ENCODE results near the gene EIF2S2.

EIF2S2 gene

GRCh38 chr20:34062570-34063482, 49.2 kb downstream of the EIF2S2 start:
- DNase-seq (ENCODE audit: low read depth in 2 of 2): no peak

- no peak for DNase-seq (ENCODE audit: low read depth in 2 of 2)
Observed at GRCh38 chr20:34061695-34062094, 50.3 kb downstream of the EIF2S2 start.

GRCh38 chr20:34060970-34061369, 51.1 kb downstream of the EIF2S2 start:
- DNase-seq (ENCODE audit: low read depth in 2 of 2): no peak

GRCh38 chr20:34058831-34059230, 53.2 kb downstream of the EIF2S2 start:
- DNase-seq (ENCODE audit: low read depth in 2 of 2): no peak

GRCh38 chr20:34055290-34055689, 56.8 kb downstream of the EIF2S2 start:
- no peak for DNase-seq (ENCODE audit: low read depth in 2 of 2)

- no peak for DNase-seq (ENCODE audit: low read depth in 2 of 2)
Observed at GRCh38 chr20:34052414-34052813, 59.6 kb downstream of the EIF2S2 start.

GRCh38 chr20:34049897-34050695, 61.9 kb downstream of the EIF2S2 start:
- no peak for DNase-seq (ENCODE audit: low read depth in 2 of 2)

- no peak for DNase-seq (ENCODE audit: low read depth in 2 of 2)
Observed at GRCh38 chr20:34049389-34049788, 62.7 kb downstream of the EIF2S2 start.

GRCh38 chr20:34047917-34048316, 64.1 kb downstream of the EIF2S2 start:
- no peak for DNase-seq (ENCODE audit: low read depth in 2 of 2)

GRCh38 chr20:34047010-34047687, 64.9 kb downstream of the EIF2S2 start:
- no peak for DNase-seq (ENCODE audit: low read depth in 2 of 2)

- DNase-seq (ENCODE audit: low read depth in 2 of 2): no peak
Observed at GRCh38 chr20:34045930-34046725, 65.9 kb downstream of the EIF2S2 start.

GRCh38 chr20:34045294-34045693, 66.7 kb downstream of the EIF2S2 start:
- no peak for DNase-seq (ENCODE audit: low read depth in 2 of 2)

- no peak for DNase-seq (ENCODE audit: low read depth in 2 of 2)
Observed at GRCh38 chr20:34043025-34043424, 69.0 kb downstream of the EIF2S2 start.

- no peak for DNase-seq (ENCODE audit: low read depth in 2 of 2)
Observed at GRCh38 chr20:34042262-34042661, 69.8 kb downstream of the EIF2S2 start.

- DNase-seq (ENCODE audit: low read depth in 2 of 2): no peak
Observed at GRCh38 chr20:34041226-34041625, 70.8 kb downstream of the EIF2S2 start.

- DNase-seq (ENCODE audit: low read depth in 2 of 2): no peak
Observed at GRCh38 chr20:34040300-34040995, 71.6 kb downstream of the EIF2S2 start.

Data from stimulated activated CD8-positive, alpha-beta memory T cell treated with anti-CD3 and anti-CD28 coated beads, Interleukin-2, amount 100 ng/mL, for 48 hours (primary cell).